ENCODE results near the gene ADCY9. TPM values are rescaled to one million over a fixed set of nuclear protein-coding genes. Genes with fewer than 3 reads are reported as not detected.
A peak's percentile ranks its signal among the peaks of the same experiment; 100 is the strongest.

ADCY9 gene
- total RNA-seq, 3 donors from 2014 or later = 10.9 to 14.4 (median 12.0) TPM

DNA sequence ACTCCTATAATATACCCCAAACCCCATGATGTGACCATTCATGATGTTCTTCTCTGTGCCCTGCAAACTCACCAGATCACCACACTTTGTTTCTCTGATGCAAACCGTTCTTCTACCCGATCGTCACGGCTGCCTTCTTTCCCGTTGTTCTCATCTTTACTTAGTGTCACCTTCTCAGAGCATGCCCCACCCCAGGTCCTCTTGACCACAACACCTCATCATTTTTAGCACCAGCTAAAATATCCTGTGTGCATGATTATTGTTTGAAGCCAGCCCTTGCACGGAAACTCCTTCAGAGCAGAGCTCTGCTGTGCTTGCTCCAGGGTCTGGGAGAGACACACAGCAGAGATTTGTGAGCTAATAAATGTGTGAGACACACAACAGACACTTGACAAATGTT, 196.8 kb downstream of the ADCY9 start:
- Histone ChIP-seq H3K27me3 (no peaks in the 10 kb centered on the region), H3K36me3 (no peaks in the 10 kb centered on the region), H3K27ac (no peak overlapping the region), H3K9me3 (peaks cover 4 to 5% of the 10 kb centered on the region in 2 donors), H3K4me3 (no peak overlapping the region), H3K4me1 (no peaks in the 10 kb centered on the region)
- TF ChIP-seq POLR2AphosphoS5 (IDR thresholded peaks at IDR 0.05) (no peak), POLR2A (IDR thresholded peaks at IDR 0.05) (no peak)
- TF ChIP-seq, protein P1, sequence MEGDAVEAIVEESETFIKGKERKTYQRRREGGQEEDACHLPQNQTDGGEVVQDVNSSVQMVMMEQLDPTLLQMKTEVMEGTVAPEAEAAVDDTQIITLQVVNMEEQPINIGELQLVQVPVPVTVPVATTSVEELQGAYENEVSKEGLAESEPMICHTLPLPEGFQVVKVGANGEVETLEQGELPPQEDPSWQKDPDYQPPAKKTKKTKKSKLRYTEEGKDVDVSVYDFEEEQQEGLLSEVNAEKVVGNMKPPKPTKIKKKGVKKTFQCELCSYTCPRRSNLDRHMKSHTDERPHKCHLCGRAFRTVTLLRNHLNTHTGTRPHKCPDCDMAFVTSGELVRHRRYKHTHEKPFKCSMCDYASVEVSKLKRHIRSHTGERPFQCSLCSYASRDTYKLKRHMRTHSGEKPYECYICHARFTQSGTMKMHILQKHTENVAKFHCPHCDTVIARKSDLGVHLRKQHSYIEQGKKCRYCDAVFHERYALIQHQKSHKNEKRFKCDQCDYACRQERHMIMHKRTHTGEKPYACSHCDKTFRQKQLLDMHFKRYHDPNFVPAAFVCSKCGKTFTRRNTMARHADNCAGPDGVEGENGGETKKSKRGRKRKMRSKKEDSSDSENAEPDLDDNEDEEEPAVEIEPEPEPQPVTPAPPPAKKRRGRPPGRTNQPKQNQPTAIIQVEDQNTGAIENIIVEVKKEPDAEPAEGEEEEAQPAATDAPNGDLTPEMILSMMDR (IDR thresholded peaks at IDR 0.05) = no peak
- peak in 1 of 2 donors; percentile 15 for DNase-seq (ENCODE audit: low spot score in 2 of 2)
- intact Hi-C loops (cut with DNase I; ENCODE audit: low total_unique reads) = no loop called here

DNA sequence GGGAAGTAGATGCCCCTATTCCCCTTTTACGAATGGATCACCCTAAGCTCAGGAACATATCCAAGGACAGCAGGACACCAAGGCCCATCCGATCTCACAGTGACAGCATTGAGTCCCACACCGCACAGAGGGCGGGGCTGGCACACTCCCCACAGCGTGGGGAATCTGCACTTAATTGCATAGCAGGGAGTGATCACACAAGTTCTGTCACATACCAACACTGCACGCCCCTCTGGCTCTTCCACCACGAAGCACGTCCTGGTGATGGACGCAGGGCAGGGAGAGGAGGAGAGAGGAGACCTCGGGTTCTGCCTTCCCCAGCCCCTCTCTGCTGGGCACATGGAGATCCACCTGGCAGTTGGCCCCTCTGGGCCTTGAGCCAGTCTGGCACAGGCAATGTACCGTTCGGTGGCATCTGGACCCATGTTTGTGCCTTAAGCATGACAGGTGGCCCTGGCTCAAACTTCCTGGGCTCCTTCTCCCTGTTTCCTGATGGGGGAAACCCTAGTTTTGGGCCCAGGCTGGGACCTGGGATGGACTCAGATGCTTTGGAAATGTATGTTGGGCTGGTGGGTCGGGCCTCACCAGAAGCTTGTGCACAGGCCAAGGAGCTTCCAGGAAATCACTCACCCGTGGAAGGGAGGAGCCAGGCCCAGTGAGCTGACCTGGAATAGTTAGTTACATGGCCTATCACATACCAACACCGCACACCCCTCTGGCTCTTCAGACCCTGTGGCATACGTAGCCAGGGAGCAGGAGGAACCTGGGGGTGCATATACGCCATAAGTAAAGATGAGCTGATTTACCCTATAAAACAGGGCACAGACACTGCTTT, 200.6 kb downstream of the ADCY9 start:
- Histone ChIP-seq H3K4me3 (no peak overlapping the region), H3K4me1 (no peaks in the 10 kb centered on the region), H3K27me3 (no peaks in the 10 kb centered on the region), H3K9me3 (peaks cover 4 to 5% of the 10 kb centered on the region in 2 donors), H3K36me3 (no peaks in the 10 kb centered on the region), H3K27ac (no peak overlapping the region)
- intact Hi-C loops (cut with DNase I; ENCODE audit: low total_unique reads) = loop anchor here (1.0 kb wide), 1 partner anchor 35 kb away; no protein-coding TSS in a partner anchor
- DNase-seq (ENCODE audit: low spot score in 2 of 2) = no peak
- TF ChIP-seq POLR2AphosphoS5 (IDR thresholded peaks at IDR 0.05) (no peak), POLR2A (IDR thresholded peaks at IDR 0.05) (no peak)
- TF ChIP-seq, protein P1 (IDR thresholded peaks at IDR 0.05) = no peak

DNA sequence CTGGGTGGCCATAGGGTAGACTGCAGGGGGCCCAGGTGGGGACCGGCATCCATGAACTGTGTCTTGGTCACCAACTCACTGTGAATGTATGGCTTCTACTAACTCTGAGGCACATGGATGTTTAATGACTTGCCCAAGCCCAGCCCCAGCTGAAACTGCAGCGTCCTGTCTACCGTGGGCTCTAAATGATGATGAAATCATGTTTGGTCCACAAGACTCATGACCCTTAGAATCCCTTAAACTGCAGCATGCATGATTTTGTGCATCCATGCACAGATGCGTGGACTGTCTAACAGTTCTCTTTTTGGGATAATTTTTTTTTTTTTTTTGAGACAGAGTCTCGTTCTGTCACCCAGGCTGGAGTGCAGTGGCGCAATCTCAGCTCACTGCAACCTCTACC, 203.3 kb downstream of the ADCY9 start:
- no peak overlapping the region for H3K4me3 ChIP-seq
- no peak for DNase-seq (ENCODE audit: low spot score in 2 of 2)
- TF ChIP-seq POLR2AphosphoS5 (IDR thresholded peaks at IDR 0.05) = no peak
- H3K9me3 ChIP-seq = no peaks in the 10 kb centered on the region
- H3K27me3 ChIP-seq = no peaks in the 10 kb centered on the region
- H3K4me1 ChIP-seq = no peaks in the 10 kb centered on the region
- H3K36me3 ChIP-seq = no peaks in the 10 kb centered on the region
- intact Hi-C loops (cut with DNase I; ENCODE audit: low total_unique reads) = no loop called here
- H3K27ac ChIP-seq = no peak overlapping the region

Other genes starting within 250 kb of the ADCY9 start
- gene CREBBP, start 235.7 kb downstream of the ADCY9 start, total RNA-seq = 10 to 100 TPM; 61.6 to 82.6 (median 69.5) TPM
- gene SRL, start 125.6 kb upstream of the ADCY9 start, total RNA-seq = under 1 TPM; 0.32 to 0.98 (median 0.44) TPM
- 1 to 10 TPM; 4.6 to 7.2 (median 6.2) TPM for gene TFAP4, start 156.6 kb upstream of the ADCY9 start, total RNA-seq
- gene GLIS2, start 199.6 kb upstream of the ADCY9 start, total RNA-seq = 1 to 10 TPM in 2 of 3 donors, under 1 TPM in 1; 0.96 to 3.9 (median 1.5) TPM
- 10 to 100 TPM; 24.9 to 52.4 (median 49.9) TPM for gene PAM16, start 234.9 kb upstream of the ADCY9 start, total RNA-seq

Data from breast epithelium (tissue), 4 donors.